ENCODE data around the gene ROM1. TPM values are rescaled to one million over a fixed set of nuclear protein-coding genes. Genes with fewer than 3 reads are reported as not detected.
"Not testable (repeated sequence)": the region's sequence is repeated elsewhere in the genome, so short reads cannot be mapped to it uniquely, and the experiment has no call there.

The ROM1 gene
- total RNA-seq, 1 experiment from 2014 or later = 2.7 TPM

- H3K27me3 ChIP-seq (ENCODE audit: control insufficient read depth, insufficient read depth, low read length); H3K9me3 ChIP-seq (ENCODE audit: control insufficient read depth, insufficient read depth, low read depth, low read length); POLR2A ChIA-PET; DNase-seq (ENCODE audit: low read depth, low spot score); in situ Hi-C loops (cut with HindIII; ENCODE audit: low pct_unique_long_range_greater_than_20kb, low sequenced_read_pairs); ATAC-seq; BruUV-seq (replicated peaks); intact Hi-C loops (cut with micrococcal nuclease; ENCODE audit: unreplicated experiment); CTCF ChIA-PET: not testable (repeated sequence)
- H3K27ac ChIP-seq (ENCODE audit: low read length) = peak overlapping the region; percentile 99
- peaks cover 36% of the 10 kb centered on the region for H3K36me3 ChIP-seq (ENCODE audit: control insufficient read depth, insufficient read depth, low read length)
- peaks cover 42% of the 10 kb centered on the region for H3K4me1 ChIP-seq (ENCODE audit: control insufficient read depth, insufficient read depth, low read length)
- peak overlapping the region in 1 of 2 experiments; percentile 100; a peak in 1 of 4 replicates for H3K4me3 ChIP-seq (ENCODE audit: low read depth in 2 of 2, low read length in 2 of 2)
Measured at GRCh38 chr11:62571493-62571892, 41.6 kb upstream of the ROM1 start.

GRCh38 chr11:62572431-62572830, 40.6 kb upstream of the ROM1 start:
- no peaks in the 10 kb centered on the region for H3K27me3 ChIP-seq (ENCODE audit: control insufficient read depth, insufficient read depth, low read length)
- intact Hi-C loops (cut with micrococcal nuclease; ENCODE audit: unreplicated experiment) = no loop called here
- ChIA-PET CTCF (no interaction called here), POLR2A (no interaction called here)
- peaks cover 32% of the 10 kb centered on the region for H3K36me3 ChIP-seq (ENCODE audit: control insufficient read depth, insufficient read depth, low read length)
- H3K4me1 ChIP-seq (ENCODE audit: control insufficient read depth, insufficient read depth, low read length) = peaks cover 42% of the 10 kb centered on the region
- TF ChIP-seq SIN3A (IDR thresholded peaks at IDR 0.05; ENCODE audit: borderline replicate concordance, insufficient read depth, low read depth, low read length) = no peak
- no peak for TF ChIP-seq POLR2AphosphoS5 (IDR thresholded peaks at IDR 0.05; ENCODE audit: low read depth, low read length)
- TF ChIP-seq CTCF (IDR thresholded peaks at IDR 0.05) = no peak
- no peak for TF ChIP-seq TCF7L2 (IDR thresholded peaks at IDR 0.05; ENCODE audit: low read depth, low read length)
- no peak for TF ChIP-seq REST (IDR thresholded peaks at IDR 0.05; ENCODE audit: insufficient read depth in 1 of 2, low read depth in 2 of 2, low read length in 1 of 2)
- no peaks in the 10 kb centered on the region for H3K9me3 ChIP-seq (ENCODE audit: control insufficient read depth, insufficient read depth, low read depth, low read length)
- BruUV-seq (replicated peaks) = no TSS peak
- ATAC-seq (no peak), DNase-seq (ENCODE audit: low read depth, low spot score) (no peak)
- in situ Hi-C loops (cut with HindIII; ENCODE audit: low pct_unique_long_range_greater_than_20kb, low sequenced_read_pairs) = no loop called here
- H3K27ac ChIP-seq (ENCODE audit: low read length) = peak overlapping the region; percentile 99
- H3K4me3 ChIP-seq (ENCODE audit: low read depth in 2 of 2, low read length in 2 of 2) = peak overlapping the region; percentile 98 to 100

GRCh38 chr11:62573006-62573591, 40.0 kb upstream of the ROM1 start:
- BruUV-seq (replicated peaks) = TSS peak; percentile 92
- in situ Hi-C loops (cut with HindIII; ENCODE audit: low pct_unique_long_range_greater_than_20kb, low sequenced_read_pairs) (no loop called here), intact Hi-C loops (cut with micrococcal nuclease; ENCODE audit: unreplicated experiment) (no loop called here)

More at GRCh38 chr11:62573006-62573591, 40.0 kb upstream of the ROM1 start:
- Histone ChIP-seq H3K27me3 (ENCODE audit: control insufficient read depth, insufficient read depth, low read length) (no peaks in the 10 kb centered on the region), H3K27ac (ENCODE audit: low read length) (peak overlapping the region; percentile 99), H3K4me1 (ENCODE audit: control insufficient read depth, insufficient read depth, low read length) (peaks cover 42% of the 10 kb centered on the region), H3K4me3 (ENCODE audit: low read depth in 2 of 2, low read length in 2 of 2) (peak overlapping the region; percentile 98 to 100), H3K9me3 (ENCODE audit: control insufficient read depth, insufficient read depth, low read depth, low read length) (no peaks in the 10 kb centered on the region), H3K36me3 (ENCODE audit: control insufficient read depth, insufficient read depth, low read length) (peaks cover 32% of the 10 kb centered on the region)
- ChIA-PET CTCF (interaction anchor here (1.0 kb wide), 3 partner anchors 12 to 148 kb away, joined by 4 to 7 read pairs (median 4); partner anchors contain the start of gene TUT1), POLR2A (interaction anchor here (1.0 kb wide), 3 partner anchors 18 to 26 kb away, joined by 3 to 9 read pairs (median 7); partner anchors contain the start of gene AHNAK)
- no peak for DNase-seq (ENCODE audit: low read depth, low spot score)
- TF ChIP-seq REST (IDR thresholded peaks at IDR 0.05; ENCODE audit: insufficient read depth in 1 of 2, low read depth in 2 of 2, low read length in 1 of 2) = no peak
- no peak for TF ChIP-seq SIN3A (IDR thresholded peaks at IDR 0.05; ENCODE audit: borderline replicate concordance, insufficient read depth, low read depth, low read length)
- TF ChIP-seq TCF7L2 (IDR thresholded peaks at IDR 0.05; ENCODE audit: low read depth, low read length) = no peak
- no peak for TF ChIP-seq POLR2AphosphoS5 (IDR thresholded peaks at IDR 0.05; ENCODE audit: low read depth, low read length)
- TF ChIP-seq CTCF (IDR thresholded peaks at IDR 0.05) = no peak
- ATAC-seq = no peak

Measured in Panc1 (cell line).